Right atrium auricular region (tissue), 2 donors: ENCODE measurements around the gene PCSK5. TPM values are rescaled to one million over a fixed set of nuclear protein-coding genes. Genes with fewer than 3 reads are reported as not detected.
A peak's percentile ranks its signal among the peaks of the same experiment; 100 is the strongest.

Experiments used
- DNase-seq: peaks from one replicate; pipeline ENCODE4 v3.0.0-alpha.2; 2019; ENCODE audit warnings: low spot score
- H3K27ac ChIP-seq, 2 donors: fragments of 200-600 bp; sonication (generic); 1 replicate in 1 of 2; 2 replicates in 1 of 2; pipeline ENCODE4 v1.5.1; 2016 to 2019
- H3K27me3 ChIP-seq, 2 donors: fragments of 200-600 bp; sonication (generic); one replicate each; pipeline versions ENCODE4 v1.5.1 to v1.6.0; 2017 to 2019
- H3K36me3 ChIP-seq: fragments of 200-600 bp; sonication (generic); one replicate; pipeline ENCODE4 v1.5.1; 2016
- H3K4me1 ChIP-seq, 2 donors: fragments of 200-600 bp; sonication (generic); one replicate each; pipeline versions ENCODE4 v1.5.1 to v1.6.0; 2017 to 2019
- H3K4me3 ChIP-seq, 2 donors: fragments of 200-600 bp; sonication (generic); 1 replicate in 1 of 2; 2 replicates in 1 of 2; pipeline ENCODE4 v1.5.1; 2017 to 2019; ENCODE audit warnings: mild to moderate bottlenecking in 1 of 2, moderate library complexity in 1 of 2
- H3K9me3 ChIP-seq, 2 donors: fragments of 200-600 bp; sonication (generic); one replicate each; pipeline ENCODE4 v1.5.1; 2019
- CTCF ChIP-seq, 2 donors: fragments of 200-600 bp; sonication (generic); IDR thresholded peaks; one replicate each; pipeline ENCODE4 v1.5.1; 2019; ENCODE audit warnings: antibody characterized with exemption in 2 of 2
- total RNA-seq, 2 donors: library from RNA; depleted of rRNA; stranded (reverse); fragments of >200 nt; gene quantifications; one replicate each; pipeline ENCODE4 v1.1.0, GENCODE V29; 2016

The PCSK5 gene
- total RNA-seq, 2 donors from 2014 or later = 5.3 to 6.5 TPM

- no peaks in the 10 kb centered on the region for H3K27me3 ChIP-seq
- H3K9me3 ChIP-seq = no peaks in the 10 kb centered on the region
- no peak for DNase-seq
- TF ChIP-seq CTCF (IDR thresholded peaks at IDR 0.05) = no peak
- H3K4me1 ChIP-seq = peaks cover 0 to 6% of the 10 kb centered on the region in 2 donors
- H3K27ac ChIP-seq = no peak overlapping the region
- no peak overlapping the region for H3K4me3 ChIP-seq
- H3K36me3 ChIP-seq = no peaks in the 10 kb centered on the region
These were observed 511.3 kb downstream of the PCSK5 start for GRCh38 chr9:76401580-76402354.

GRCh38 chr9:76403352-76403751 lies 512.9 kb downstream of the PCSK5 start:
- no peak overlapping the region for H3K4me3 ChIP-seq
- no peak for DNase-seq

GRCh38 chr9:76404401-76404800 lies 513.9 kb downstream of the PCSK5 start:
- no peaks in the 10 kb centered on the region for H3K9me3 ChIP-seq
- H3K27me3 ChIP-seq = no peaks in the 10 kb centered on the region
- H3K4me3 ChIP-seq = no peak overlapping the region
- TF ChIP-seq CTCF (IDR thresholded peaks at IDR 0.05) = no peak
- peaks cover 0 to 6% of the 10 kb centered on the region in 2 donors for H3K4me1 ChIP-seq
- H3K36me3 ChIP-seq = no peaks in the 10 kb centered on the region
- no peak for DNase-seq
- no peak overlapping the region for H3K27ac ChIP-seq

More at GRCh38 chr9:76403352-76403751, 512.9 kb downstream of the PCSK5 start:
- Histone ChIP-seq H3K27me3 (no peaks in the 10 kb centered on the region), H3K4me1 (peaks cover 0 to 6% of the 10 kb centered on the region in 2 donors), H3K36me3 (no peaks in the 10 kb centered on the region), H3K27ac (peak overlapping the region in 1 of 2 donors; percentile 30), H3K9me3 (no peaks in the 10 kb centered on the region)
- TF ChIP-seq CTCF (IDR thresholded peaks at IDR 0.05) = peak; percentile 42 to 72

GRCh38 chr9:76405340-76405739 lies 514.9 kb downstream of the PCSK5 start:
- no peaks in the 10 kb centered on the region for H3K36me3 ChIP-seq
- no peak overlapping the region for H3K4me3 ChIP-seq
- DNase-seq = no peak
- no peaks in the 10 kb centered on the region for H3K9me3 ChIP-seq
- H3K27ac ChIP-seq = no peak overlapping the region
- peaks cover 0 to 6% of the 10 kb centered on the region in 2 donors for H3K4me1 ChIP-seq
- no peak for TF ChIP-seq CTCF (IDR thresholded peaks at IDR 0.05)
- H3K27me3 ChIP-seq = no peaks in the 10 kb centered on the region

- no peak for TF ChIP-seq CTCF (IDR thresholded peaks at IDR 0.05)
- no peaks in the 10 kb centered on the region for H3K27me3 ChIP-seq
- H3K4me1 ChIP-seq = peaks cover 0 to 6% of the 10 kb centered on the region in 2 donors
- H3K9me3 ChIP-seq = no peaks in the 10 kb centered on the region
- H3K27ac ChIP-seq = no peak overlapping the region
- no peak overlapping the region for H3K4me3 ChIP-seq
- no peaks in the 10 kb centered on the region for H3K36me3 ChIP-seq
- no peak for DNase-seq
These were observed 515.4 kb downstream of the PCSK5 start for GRCh38 chr9:76405868-76406267.
